Renal cortex interstitium (tissue), 11 donors: ENCODE measurements around the gene SF1. TPM values are rescaled to one million over a fixed set of nuclear protein-coding genes. Genes with fewer than 3 reads are reported as not detected.

Experiments used
- DNase-seq, 11 donors: peaks; one replicate each; pipeline ENCODE4 v3.0.0-alpha.2; 2013; ENCODE audit warnings: low read depth in 9 of 11, low spot score in 4 of 11; ENCODE audit errors: extremely low read depth in 1 of 11
- polyA plus RNA-seq, 3 donors: library from polyadenylated mRNA; unstranded; fragments of 120-200 nt; gene quantifications; one replicate each; pipeline ENCODE4 v1.2.1, GENCODE V29; 2013; ENCODE audit not compliant: insufficient read length in 3 of 3

Gene SF1
- polyA plus RNA-seq, 3 donors, result 346 to 463 (median 385) TPM

- DNase-seq, result no peak
Observed at GRCh38 chr11:64804346-64805210, 26.2 kb upstream of the SF1 start.

- DNase-seq, result no peak
Observed at GRCh38 chr11:64803846-64804345, 25.6 kb upstream of the SF1 start.

DNA sequence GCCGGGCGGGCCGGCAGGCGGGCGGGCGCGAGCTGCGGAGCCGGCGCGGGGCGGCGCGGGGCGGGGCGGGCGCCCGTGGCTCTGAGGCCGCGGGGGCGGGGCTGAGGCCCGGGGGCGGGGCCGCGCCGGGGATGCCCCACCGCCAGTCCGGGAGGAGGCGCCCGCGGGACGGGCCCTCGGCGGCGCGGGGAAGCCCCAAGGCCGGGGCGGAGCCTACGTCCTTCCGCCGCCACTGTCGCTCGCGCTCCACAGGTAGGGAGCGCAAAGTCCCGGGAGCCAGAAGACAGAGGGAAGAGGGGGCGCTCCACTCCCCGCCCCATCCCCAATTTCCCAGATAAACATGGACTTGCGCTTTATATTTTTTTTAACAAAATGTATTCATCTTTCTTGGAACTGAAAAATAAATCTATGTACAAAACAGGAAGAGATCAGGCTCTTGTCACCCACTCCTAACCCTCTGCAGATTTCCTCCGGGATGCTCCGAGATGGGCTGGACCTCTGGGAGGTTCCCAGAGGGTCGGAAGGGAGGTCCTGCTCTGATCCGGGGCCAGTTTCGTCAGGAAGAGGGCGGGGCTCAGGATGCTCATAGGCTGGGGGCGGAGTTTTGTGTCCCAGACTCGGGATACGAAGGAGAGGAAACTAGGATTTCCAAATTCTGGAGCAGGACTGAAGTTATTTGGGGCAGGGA, 25.0 kb upstream of the SF1 start, which contains the start of gene MAP4K2:
Gene MAP4K2, minus strand, starts transcription at position 57 of the 688 bp plus-strand sequence. CDS start 65 bp downstream, outside the sequence.
- peak in 10 of 11 donors; percentile 69 to 84 (median 78) for DNase-seq

GRCh38 chr11:64802370-64803157, 24.2 kb upstream of the SF1 start:
- DNase-seq, result no peak

DNA sequence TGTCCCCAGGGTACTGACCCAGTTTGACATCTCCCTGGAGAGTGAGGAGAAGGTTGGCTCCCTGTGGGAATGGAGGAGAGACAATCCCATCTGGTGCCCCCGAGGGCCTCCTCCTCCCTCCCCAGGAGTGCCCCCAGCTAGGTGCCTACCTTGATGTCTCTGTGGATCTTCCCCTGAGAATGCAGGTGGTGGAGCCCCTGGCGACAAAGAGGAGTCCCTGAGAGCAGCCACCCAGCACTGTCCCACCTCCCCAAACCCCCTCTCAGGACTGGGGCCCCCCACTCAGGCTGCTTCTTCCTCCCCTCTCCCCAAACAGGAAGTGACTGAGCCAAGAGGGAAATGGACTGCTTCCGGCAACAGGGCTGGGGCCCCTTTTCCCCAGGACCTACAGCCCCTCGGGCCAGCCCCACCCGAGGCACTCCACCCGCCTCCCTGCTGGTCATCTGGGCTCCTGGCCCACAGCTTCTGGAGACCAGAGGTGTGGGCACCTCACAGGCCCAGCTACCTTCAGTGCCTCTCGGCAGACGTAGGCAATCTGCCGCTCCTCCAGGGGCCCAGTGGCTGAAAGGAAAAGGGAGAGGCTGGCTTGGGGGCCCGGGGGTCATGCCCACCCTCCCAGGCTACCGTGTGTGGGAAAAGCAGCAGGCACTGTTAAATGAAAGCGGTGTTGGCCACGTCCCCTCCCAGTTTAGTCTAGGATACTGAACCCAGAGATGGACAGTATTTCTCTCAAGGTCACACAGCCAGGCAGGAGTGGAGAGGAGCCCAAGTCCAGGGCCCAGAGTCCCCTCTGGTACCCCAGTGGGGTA, 23.4 kb upstream of the SF1 start:
- no peak for DNase-seq

DNA sequence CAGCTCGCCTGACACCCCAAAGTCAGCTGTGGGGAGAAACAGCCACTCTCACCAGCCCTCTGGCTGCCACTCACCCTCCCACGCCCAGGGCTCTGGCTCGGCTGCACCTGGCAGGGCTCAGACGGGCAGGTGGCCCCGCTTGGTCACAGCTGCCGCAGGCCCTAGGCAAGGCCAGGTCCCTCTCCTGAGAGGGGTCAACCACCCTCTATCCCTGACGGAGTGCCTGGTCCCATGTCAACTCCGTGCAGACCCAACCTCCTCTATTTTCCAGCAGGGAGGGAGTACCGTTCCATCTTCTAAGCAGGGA, 22.8 kb upstream of the SF1 start:
- no peak for DNase-seq

GRCh38 chr11:64800303-64801157, 22.2 kb upstream of the SF1 start:
- DNase-seq, result no peak

DNA sequence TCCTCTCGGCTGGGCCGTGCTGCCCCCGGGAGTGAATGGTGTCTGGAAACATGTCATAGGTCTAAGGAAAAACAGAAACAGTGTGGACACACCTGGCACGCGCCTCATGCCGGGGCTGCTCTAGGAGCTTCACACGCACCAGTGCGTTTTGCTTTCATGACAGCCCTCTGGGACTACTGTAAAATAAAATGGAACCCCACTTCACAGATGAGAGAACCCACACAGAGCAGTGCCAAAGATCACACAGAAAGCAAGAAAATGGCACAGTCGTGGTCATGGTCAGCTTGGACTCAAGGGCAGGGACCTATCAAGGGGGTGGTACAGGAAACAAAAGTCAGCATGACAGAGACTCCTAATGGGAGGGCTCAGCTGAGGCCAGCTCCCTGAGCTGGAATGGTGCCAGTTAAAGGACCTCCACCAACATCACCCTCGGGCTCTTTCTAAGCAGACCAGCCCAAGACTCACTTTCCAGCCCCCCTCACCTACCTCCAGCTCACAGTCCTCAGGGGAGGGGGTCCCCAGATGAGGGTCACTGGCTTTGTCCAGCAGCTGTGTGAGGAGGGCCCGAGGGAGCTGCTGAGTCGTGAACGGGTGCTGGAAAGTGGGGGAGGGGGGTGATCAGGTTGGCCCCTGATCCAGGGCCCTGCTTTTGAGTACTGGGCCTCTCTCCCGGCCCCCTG, 21.4 kb upstream of the SF1 start:
- peak in 1 of 11 donors; percentile 26 for DNase-seq

- DNase-seq, result no peak
Observed at GRCh38 chr11:64799256-64799622, 20.9 kb upstream of the SF1 start.

DNA sequence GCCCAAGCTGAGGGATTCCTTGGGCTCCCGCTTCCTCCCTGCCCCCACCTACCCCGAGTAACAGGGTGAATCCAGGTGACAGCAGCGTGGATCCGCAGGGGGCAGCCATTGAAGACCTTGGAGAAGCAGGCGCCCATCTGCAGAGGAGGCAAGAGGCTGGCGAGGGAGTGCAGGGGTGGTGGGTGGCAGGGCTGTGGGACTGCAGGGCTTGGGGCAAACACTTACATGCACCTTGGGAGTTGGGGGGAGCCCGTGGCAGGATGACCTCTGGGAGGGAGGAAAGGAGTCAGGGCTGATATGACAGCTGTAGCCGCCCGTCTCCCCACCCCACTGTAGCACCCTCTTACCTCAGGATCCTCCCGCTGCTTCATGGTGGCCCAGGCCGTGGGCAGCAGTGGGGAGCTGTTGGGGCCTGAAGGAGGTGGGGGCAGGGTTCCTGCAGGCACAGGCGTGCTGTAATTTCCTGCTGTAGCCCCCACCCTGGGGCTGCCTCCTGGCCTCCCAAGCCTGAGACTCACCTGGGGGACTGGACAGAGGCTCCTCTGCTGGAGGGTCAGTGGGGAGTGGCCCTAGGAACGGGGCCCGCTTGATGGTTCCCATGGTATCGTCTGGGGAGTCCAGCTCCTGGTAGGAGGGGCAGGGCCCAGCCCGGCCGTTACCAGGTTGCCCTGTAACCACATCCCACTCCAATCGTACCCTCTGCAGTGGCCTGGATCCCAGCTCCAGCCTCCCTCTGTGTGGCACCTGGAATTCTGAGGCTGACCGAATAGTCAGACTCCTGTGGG, 18.6 kb upstream of the SF1 start:
- no peak for DNase-seq

- DNase-seq, result no peak
Observed at GRCh38 chr11:64796047-64796756, 17.9 kb upstream of the SF1 start.

- no peak for DNase-seq
Observed at GRCh38 chr11:64794526-64794925, 16.2 kb upstream of the SF1 start.

GRCh38 chr11:64793271-64794160, 15.2 kb upstream of the SF1 start:
- no peak for DNase-seq

DNA sequence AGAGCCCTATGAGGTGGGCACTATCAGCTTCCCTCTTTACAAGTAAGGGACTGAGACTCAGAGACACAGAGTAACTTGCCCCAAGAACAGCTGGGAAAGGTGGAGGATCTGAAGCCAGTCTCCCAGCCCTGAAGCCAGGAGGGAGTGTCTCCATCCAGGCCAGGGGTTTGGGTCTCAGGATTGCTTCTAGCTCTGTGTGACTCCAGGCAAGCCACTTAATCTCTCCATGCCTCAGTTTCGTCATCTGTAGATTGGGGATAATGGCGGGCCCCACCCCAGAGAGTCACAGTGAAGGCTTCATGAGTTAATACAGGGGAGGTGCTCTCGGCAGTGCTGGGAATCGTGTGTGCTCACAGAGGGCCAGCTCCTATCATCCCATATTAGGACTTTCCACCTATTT, 14.1 kb upstream of the SF1 start:
- no peak for DNase-seq

- DNase-seq, result no peak
Observed at GRCh38 chr11:64791781-64792291, 13.5 kb upstream of the SF1 start.
